ENCODE results near the gene CEP97. TPM values are rescaled to one million over a fixed set of nuclear protein-coding genes. Genes with fewer than 3 reads are reported as not detected.
A peak's percentile ranks its signal among the peaks of the same experiment; 100 is the strongest.
"Not testable (repeated sequence)": the region's sequence is repeated elsewhere in the genome, so short reads cannot be mapped to it uniquely, and the experiment has no call there.

The CEP97 gene
- polyA plus RNA-seq, 5 donors, result 10.3 to 22.6 (median 18.8) TPM

DNA sequence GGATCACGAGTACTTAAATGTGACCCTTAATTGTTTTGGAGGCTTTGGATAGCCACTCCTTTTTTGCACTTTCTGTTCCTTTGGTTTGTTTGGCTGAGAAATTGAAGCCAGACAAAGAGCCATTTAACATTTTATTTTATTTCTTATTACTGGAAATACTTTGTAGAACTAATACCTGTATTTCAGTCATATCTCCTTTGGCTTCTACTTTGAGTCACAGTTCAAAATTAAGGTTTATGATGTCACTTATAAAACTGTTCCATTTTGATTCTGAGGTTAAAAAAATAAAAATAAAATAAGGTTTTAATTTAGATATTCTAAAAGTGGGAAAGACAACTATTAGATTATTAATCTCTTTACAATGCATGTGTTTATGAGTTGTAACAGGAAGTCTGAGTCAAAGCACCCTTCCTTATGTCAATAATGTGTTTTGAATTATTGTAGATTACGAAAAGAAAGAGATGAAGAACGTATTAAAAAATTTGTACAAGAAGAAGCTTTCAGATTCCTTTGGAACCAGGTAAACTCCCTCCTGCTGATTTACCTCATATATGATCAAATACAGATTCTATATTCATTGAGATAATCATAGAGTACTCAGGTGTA is 37.7 kb downstream of the CEP97 start:
- DNase-seq, result no peak

DNA sequence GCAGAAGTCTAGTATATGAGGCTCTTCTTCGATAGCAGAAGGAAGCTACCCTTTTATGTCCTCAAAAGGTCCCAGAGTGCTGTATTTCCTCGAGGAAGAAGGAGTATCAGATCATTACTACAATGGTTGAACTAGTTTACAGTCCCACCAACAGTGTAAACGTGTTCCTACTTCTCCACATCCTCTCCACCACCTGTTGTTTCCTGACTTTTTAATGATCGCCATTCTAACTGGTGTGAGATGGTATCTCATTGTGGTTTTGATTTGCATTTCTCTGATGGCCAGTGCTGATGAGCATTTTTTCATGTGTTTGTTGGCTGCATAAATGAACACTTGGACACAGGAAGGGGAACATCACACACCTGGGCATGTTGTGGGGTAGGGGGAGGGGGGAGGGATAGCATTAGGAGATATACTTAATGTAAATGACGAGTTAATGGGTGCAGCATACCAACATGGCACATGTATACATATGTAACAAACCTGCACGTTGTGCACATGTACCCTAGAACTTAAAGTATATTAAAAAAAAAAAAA is 53.4 kb downstream of the CEP97 start:
- not testable (repeated sequence) for DNase-seq

DNA sequence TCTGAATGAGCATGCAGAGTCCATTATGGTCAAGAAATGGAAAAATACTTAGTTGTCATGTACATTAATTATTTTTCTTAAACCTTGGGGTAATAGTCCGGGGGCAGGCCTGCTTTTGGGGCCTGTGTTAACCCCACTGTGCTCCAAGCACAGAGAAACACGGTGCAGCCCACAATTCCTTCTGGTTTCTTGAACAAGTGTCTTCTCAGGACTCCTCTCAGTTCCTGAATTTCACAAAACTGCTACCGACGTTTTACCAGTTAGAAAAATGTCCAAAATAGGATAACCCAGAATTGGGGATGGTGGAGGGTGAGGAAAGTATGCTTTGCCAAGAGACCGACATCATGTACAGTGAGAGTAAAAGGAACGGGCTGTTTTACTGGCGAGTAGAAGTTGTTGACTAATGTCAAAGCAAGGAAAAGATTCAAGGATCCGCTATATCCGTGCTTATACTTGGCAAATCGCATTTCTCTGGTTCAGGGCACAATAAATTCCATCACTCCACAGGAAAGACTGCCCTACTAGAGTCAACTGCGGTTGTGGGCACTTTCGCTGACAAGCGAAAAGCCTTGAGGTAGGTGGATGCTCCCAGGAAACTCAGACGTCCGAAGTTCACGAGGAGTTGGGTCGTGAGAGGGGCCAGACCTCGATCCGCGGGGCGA is 54.1 kb downstream of the CEP97 start:
- no peak for DNase-seq

DNA sequence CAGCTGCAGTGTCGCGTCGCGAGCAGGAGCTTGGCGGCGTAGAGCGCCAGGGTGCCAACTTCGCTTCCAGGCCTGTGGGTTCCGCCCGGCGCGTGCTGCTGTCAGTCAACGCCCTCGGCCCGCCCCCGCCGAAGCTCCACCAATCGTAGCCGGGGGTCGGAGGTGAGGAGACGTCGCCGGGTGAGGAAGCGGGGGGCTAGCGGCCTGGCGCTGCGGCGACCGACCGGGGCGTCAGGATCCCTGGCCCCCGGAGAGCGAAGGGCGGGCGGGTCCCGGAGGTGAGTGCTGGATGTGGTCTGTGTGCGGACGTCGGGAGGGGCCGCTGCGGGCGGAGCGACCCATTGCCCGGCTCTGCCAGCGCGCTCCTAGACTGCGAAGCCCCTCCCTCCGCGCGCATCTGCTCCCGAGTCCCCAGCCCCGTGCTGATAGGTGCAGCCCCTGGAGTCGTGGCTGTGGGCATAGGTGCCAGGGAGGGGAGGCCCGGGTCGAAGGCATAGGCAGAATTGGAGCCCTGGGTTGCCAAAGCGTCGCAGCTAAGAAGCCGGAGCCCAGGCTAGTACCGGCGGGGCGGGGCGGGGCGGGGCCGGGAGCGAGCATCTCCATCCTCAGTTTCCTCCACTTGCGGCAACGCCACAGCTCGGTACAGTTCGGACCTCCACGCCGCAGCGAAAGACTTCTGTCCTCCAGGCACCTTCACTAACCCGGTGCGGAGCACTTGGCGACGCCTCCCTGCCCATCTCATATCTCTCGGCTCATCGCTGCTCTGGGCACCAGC is 54.8 kb downstream of the CEP97 start, which contains the start of gene NXPE3:
Gene NXPE3, plus strand, starts transcription at position 165 of the 775 bp plus-strand sequence. CDS start 6,386 bp downstream, outside the sequence.
- DNase-seq, result peak; percentile 82 to 84

DNA sequence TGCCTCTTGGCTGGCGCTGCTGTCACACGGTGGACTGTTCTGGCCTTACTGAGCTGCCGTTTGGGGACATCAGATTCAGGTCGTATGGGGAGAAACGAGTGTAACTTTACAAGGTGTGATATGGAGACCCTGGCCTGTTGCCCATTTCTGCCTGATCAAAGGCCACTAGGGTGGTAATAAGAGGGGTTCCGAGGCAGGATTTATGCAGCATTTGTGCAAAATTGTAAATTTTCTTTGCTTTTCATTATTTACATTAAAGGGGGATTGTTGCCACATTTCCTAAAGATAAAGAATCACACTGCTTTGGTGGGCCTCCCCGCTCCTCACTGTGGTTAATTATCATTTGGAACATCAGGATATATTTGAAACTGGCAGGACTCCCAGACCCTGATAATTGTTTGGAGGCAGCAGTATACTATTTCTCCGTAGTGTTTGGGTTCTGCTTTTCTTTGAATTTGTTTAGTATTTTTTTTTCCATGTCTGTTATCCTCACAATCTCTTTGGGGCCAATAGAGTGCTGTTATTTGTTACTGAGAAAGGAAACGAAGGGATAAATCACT is 55.5 kb downstream of the CEP97 start:
- DNase-seq, result peak; percentile 17 to 24

DNA sequence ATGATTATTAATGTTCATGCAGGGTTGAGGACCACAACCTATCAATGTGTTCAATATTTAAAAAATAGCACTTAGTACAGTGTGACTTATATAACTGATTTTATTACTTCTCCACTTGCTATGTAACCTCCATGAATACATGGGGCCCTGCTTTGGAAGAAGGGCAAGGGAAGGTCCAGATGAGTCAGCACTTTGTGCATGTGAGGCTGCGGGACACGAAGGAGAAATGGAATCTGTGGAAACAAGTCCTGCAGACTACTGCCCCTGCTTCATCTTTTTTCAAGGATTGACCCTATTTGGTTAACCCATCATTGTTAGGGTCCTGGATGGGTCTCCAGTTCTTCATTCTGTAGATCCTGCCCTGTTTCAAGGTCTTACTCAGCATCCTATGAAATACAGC is 56.2 kb downstream of the CEP97 start:
- no peak for DNase-seq

DNA sequence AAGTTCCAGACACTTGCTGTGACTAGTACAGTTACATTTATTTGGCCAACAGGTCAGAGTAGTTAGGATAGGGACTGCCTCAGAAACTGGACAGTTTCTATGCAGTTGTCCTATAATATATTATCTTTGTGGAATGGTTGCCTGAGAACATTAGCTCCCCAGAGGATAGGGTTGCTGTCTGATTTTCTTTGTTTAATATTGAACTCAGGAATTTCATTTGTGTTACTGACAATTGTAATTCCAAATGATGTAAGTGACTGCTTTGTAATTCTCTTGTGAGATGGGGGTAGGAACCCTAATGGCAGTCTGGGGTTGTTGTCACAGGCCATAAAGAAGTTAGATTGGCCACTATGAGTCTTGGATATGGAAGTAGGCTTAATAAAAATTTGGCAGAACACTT is 56.8 kb downstream of the CEP97 start:
- no peak for DNase-seq

DNA sequence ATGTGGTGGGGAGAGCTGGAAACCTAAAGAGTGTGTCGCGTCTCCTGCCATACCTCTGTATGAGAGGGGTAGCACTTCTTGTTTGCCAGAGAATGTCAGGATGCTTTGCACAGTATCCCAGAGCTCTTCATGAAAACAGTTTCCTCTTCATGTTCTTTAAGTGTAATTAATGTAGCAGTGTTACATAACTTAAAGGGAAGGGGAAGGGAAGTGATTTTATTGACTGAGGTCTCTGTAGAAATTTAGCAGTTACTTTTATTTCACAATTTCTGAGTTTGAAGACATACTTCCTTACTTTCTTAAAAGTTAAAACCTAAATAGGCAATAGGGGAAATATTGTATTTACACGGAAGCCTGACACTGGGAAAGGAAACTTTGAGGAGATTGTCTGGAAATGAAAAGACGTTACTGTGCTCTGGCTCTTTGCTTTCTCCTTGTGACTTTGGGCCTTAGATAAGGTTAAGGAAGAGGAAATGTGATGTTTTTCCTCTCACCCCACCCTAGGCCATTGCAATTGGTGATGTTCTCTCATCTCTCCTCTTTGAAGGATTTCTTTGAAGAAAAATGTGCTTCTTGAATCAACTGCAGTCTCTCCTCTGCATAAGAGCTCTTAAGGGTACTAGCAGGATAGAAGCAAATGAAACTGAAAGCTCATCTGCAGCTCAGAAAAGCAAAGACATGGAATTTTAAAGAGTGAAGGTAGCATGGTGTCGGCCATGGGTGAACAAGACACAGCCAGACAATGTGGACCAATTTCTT is 60.6 kb downstream of the CEP97 start:
- no peak for DNase-seq

DNA sequence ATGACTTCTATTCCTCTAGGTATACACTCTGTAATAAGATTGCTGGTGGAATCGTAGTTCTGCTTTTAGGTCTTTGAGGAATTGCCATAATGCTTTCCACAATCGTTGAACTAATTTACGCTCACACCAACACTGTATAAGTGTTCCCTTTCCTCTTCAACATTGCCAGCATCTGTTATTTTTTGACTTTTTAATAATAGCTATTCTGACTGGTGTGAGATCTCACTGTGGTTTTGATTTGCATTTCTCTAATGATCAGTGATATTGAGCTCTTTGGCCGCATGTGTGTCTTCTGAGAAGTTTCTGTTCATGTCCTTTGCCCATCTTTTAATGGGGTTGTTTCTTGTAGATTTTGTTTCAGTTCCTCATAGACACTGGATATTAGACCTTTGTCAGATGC is 67.4 kb downstream of the CEP97 start:
- no peak for DNase-seq

DNA sequence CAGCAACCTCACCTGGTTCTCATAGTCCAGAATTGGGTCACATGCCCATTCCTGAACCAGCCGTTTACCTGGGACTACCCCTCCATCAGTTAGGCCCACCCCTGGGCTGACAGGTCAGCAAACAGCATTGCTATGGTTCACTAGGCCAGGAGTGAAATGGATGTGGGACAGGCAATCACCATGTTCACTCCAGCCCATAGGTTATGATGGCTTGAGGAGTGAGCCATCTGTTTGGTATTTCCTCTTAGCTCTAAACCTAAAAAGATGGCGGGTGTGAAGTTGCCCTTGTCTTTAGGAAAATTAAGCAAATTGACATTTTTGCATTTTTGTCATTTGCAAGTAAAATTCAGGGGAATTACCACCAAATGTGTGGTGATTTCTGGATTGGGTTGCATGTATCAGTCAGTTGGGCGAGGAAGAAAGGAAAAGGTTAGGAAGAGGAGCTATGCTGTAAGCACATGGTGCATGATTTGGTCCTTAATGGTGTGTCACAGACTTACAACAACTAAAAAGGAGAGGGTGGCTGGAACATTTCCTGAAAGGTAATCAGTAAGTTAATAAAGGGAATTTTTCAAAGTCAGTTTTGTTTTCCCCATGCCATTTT is 71.8 kb downstream of the CEP97 start:
- no peak for DNase-seq

DNA sequence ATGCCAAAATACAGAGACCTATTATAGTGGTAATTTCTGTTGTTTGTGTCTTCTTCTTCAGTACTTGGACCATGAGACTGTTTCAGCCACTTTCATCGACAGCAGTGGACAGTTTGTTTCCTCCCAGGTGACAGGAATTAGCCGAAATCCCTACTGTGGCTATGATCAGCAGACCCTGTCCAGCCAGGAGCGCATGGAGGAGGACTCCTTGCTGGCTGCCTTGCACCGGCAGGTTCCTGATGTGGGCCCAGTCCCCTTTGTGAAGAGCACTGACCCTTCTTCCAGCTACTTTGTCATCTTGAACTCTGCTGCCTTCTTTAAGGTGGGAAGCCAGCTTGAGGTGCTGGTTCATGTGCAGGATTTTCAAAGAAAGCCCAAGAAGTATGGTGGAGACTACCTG is 76.8 kb downstream of the CEP97 start:
- no peak for DNase-seq

DNA sequence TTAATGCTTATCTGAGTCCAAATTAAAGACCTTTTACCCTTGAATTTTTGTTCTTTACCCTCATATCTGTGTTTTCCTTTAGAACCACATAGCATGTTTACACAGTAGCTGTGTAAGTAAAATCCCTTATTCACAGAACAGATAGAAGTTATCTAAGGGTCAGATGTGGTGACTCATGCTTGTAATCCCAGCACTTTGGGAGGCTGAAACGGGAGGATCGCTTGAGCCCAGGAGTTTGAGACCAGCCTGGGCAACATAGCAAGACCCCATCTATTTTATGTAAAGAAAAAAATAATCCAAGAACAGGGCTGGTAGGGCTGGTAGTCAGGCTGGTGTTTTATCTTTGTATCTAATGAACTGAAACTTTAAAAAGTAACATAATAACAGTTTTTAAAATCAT is 77.8 kb downstream of the CEP97 start:
- no peak for DNase-seq

DNA sequence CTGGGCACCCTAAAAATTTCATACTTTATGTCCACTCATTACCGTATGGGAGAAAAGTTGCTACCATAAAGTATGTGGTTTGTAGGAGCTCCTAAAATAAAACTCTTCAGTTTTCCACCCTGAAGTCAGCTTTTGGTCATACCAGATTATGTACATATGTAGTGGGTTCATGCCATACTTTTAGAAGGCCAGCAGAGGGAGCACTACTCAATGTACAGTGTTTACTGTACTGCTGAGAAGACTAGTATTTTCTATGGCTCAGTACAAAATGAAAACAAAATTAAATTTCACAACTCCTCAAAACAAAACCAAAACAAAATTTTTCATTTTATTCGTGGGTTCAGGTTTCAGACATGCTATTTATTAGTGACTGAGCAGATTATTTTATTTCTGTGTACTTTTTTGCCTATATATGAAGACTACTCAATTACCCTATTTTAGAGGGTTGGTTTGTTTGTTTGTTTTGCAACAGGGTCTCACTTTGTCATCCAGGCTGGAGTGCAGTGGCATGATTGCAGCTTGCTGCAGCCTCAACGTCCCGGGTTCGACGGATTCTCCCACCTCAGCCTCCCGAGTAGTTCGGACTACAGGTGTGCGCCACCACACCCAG is 78.9 kb downstream of the CEP97 start:
- peak in 1 of 2 donors; percentile 57 for DNase-seq

DNA sequence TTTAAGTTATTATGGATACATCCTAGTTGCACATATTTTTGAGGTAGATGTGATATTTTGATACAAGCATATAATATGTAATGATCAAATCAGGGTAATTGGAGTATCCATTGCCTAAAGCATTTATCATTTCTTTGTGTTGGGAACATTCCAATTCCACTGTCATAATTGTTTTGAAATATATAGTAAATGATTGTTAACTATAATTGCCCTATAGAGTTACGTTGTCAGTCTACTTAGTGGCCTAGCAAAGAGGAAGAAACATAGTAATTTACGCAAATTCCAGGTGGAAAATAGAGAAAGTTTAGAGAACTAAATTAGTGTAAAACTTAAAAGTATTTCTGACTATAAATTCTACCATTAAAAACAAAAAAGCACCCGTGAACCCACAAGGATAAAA is 79.5 kb downstream of the CEP97 start:
- DNase-seq, result no peak

DNA sequence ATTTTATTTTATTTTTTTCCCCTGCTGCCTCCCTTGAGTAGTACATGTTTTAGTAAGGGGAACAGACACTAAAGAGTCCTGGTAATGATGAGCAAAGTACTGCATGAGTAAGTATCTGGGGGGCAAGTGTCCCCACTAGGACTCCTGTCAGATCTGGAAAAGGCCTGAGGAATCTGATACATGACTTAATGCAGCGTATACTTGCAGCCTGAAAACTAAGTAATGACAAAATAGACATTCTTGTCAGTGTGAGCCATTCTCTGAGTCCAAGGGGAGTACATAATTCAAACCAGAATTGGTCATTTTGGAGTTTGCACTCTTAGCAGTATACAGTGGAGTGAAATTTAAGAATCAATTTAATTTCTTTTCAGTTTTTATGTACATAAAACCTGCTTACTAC is 82.1 kb downstream of the CEP97 start:
- no peak for DNase-seq

DNA sequence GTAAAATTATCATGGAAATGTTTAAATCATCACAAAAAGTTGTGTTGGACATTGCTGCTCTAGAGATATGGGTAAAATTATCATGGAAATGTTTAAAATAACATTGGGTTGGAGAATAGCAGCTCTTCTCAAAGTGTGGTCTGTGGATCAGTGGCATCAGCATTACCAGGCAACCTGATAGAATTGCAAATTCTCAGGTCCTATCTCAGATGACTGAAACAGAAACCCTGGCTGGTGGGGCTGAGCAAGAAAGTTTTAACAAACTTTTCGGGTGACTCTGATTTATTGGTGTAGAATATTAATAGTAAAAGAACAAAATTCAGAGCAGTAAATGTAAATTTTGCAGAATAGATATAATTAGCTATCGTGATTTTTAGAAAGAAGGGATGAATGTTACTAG is 83.5 kb downstream of the CEP97 start:
- DNase-seq, result no peak

DNA sequence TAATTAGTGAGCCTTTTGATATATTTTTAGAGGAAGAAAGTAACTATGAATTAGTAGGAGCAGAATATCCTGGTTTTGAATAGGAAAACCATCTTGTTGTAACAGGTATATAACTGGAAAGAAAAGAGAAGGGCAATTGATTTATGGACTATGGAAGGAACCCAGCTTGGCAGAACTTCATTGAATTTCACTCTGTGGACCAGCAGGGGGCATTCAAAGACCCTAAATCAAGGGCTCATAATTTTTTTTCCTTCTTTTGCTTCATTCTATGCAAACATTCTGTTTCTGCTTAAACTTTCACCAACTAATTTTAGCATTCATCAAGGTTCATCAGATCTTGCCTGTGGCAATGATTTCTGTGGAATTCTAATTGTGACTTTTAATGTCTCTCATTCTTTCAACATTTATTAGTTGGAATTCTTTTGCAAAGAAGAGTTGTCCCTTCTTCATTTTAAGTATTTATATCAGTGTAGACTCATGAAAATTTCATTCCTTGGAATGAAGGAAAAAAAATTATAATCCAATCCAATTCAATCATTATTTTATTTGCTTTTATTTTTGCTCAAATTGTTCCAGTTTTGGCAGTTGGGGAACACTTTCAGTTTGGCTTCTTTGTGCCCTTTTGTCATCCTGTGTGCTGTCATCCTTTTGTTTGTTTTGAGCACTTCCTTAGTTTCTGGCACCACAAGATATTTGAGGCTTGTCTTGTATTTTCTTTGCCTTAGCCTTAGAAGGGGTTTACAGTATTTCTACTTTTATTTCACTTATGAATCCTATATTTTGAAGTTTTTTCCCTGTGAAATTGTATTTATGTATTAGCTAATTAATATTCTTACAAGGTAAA is 85.0 kb downstream of the CEP97 start:
- no peak for DNase-seq

DNA sequence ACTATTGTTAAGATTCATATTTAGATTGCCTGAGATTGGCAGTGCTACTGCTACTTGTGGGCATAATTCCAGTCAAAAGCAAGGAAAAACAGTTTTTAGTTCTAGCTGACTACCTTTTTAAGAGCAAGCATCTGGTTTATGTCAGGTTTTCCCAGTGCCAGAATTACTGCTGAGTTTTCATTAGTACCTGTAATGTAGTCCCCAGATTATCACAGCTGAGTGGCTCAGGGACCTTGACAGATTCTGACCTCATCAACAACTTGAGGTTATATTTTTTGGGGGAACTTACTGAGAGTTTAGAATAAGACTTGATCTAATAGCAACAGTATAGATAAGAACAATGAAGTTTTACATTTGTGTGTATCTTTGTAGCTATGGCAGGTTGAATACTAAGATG is 85.6 kb downstream of the CEP97 start:
- no peak for DNase-seq

DNA sequence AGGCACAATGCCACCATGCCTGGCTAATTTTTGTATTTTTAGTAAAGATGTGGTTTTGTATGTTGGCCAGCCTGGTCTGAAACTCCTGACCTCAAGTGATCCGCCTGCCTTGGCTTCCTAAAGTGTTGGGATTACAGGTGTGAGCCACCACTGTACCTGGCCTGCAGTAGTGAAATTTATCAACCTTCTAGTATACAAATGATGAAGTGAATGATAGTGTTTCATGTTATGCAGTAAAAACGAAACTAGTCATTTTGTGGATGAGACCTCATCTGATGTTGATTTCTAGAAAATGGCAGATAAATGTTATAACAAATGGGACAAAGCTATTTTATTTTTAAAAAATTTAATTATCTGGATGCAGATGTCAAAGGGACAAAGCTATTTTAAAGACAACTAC is 87.5 kb downstream of the CEP97 start:
- DNase-seq, result no peak

DNA sequence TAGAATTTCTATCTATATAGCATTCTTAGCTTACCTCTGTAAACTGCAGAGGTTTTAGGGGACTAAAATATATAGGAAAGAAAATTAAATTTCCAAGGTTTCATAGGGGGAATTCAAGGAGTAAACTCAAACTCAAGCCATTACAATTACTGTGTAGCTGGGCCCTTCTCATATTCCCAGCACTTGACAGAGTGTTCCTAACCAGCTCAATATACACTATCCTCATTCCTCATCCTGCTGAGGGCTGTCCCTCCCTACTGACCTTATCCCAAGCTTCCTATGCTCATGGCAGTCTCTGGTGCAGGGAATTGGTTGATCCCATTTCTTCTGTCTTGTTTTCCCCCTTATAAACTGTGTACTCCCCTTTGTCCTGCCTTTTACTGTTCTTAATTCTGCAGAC is 88.5 kb downstream of the CEP97 start:
- DNase-seq, result no peak

Measured in right lung (tissue), 5 donors.